ENCODE results near the gene OR10T2. TPM values are rescaled to one million over a fixed set of nuclear protein-coding genes. Genes with fewer than 3 reads are reported as not detected.
"Not testable (repeated sequence)": the region's sequence is repeated elsewhere in the genome, so short reads cannot be mapped to it uniquely, and the experiment has no call there.

Gene OR10T2
- total RNA-seq, 1 donor from 2014 or later, result not detected

- ATAC-seq, result no peak
Observed at GRCh38 chr1:158355773-158356285, 43.4 kb downstream of the OR10T2 start.

- no peak for ATAC-seq
Observed at GRCh38 chr1:158354255-158354654, 45.0 kb downstream of the OR10T2 start.

- ATAC-seq, result no peak
Observed at GRCh38 chr1:158353303-158354075, 45.8 kb downstream of the OR10T2 start, which contains the start of gene CD1E. Gene CD1E (plus strand): TSS chr1:158353894. CDS start chr1:158353989, 95 bp downstream.

- not testable (repeated sequence) for ATAC-seq
Observed at GRCh38 chr1:158348946-158349345, 50.3 kb downstream of the OR10T2 start.

Other genes with a start within 250 kb of the OR10T2 start
- 0.44 TPM for gene CD1D, start 218.6 kb downstream of the OR10T2 start, total RNA-seq
- not detected for gene CD1A, start 145.0 kb downstream of the OR10T2 start, total RNA-seq
- gene CD1C, start 109.5 kb downstream of the OR10T2 start, total RNA-seq, result 0.32 TPM
- not detected for gene CD1B, start 67.9 kb downstream of the OR10T2 start, total RNA-seq
- not detected for gene CD1E, start 45.6 kb downstream of the OR10T2 start, total RNA-seq
- not detected for gene OR10K2, start 26.8 kb upstream of the OR10T2 start, total RNA-seq
- not detected for gene OR10K1, start 62.4 kb upstream of the OR10T2 start, total RNA-seq
- not detected for gene OR10R2, start 72.8 kb upstream of the OR10T2 start, total RNA-seq
- not detected for gene OR6Y1, start 154.9 kb upstream of the OR10T2 start, total RNA-seq
- gene OR6P1, start 171.1 kb upstream of the OR10T2 start, total RNA-seq, result not detected
- not detected for gene OR10X1, start 180.4 kb upstream of the OR10T2 start, total RNA-seq
- gene OR10Z1, start 205.8 kb upstream of the OR10T2 start, total RNA-seq, result not detected

Data from esophagus mucosa (tissue), 1 donor.